NCI-H524 (cell line): Measurements from ENCODE around the gene TLN1.
A peak's percentile ranks its signal among the peaks of the same experiment; 100 is the strongest.

Experiments
- DNase-seq, 2 experiments: peaks; one replicate each; lab custom pipeline; 2025; lab: John Stamatoyannopoulos, UW

Gene TLN1

DNA sequence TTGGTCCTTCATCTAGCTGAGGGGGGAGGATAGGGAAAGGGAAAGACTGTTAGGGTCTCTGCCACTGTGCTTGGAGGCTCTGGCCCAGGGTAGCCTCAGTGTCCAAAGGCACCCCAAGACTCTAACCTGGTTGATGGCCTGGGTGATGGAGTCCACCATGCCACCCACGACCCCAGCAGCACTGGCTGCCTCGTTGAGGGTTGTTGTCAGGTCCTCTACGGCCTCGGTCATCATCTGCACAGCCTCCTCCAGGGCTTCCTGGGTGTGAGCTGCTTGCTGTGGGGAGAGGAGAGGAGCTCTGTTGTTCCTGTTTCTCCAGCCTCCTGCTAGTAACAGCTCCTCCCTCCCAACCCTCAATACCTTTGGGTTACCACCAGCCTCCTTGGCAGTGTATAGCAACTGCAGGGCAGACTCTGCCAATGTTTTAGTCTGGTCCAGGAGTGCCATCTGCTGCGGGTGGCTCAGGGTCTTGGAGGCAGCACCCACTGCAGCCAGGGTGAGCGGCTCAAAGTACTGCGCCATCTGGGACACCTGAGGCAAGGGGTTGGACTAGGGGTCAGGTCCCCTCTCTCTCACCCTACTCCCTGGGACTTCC is 26.1 kb downstream of the TLN1 start:
- DNase-seq = no peak

DNA sequence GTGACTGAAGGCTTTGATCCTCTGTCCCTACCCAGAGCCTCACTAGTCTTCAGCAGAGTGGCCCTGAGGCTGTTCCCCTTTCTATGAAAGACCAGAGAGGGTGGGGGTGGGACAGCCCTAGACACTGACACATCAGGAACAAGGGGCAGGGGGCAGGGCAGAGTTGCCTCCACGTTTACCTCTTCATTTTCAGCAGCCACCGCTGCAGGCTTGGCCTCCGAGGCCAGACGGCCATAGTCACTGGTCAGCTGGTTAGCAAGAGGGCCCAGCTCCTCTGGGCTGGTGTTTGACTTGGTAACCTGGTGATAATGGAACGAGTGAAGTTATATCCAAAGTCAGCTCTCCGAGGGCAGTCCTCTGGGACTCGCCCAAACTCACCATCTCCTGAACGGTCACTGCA is 26.6 kb downstream of the TLN1 start:
- DNase-seq = no peak

GRCh38 chr9:35703906-35704672 is 27.9 kb downstream of the TLN1 start:
- DNase-seq = no peak

DNA sequence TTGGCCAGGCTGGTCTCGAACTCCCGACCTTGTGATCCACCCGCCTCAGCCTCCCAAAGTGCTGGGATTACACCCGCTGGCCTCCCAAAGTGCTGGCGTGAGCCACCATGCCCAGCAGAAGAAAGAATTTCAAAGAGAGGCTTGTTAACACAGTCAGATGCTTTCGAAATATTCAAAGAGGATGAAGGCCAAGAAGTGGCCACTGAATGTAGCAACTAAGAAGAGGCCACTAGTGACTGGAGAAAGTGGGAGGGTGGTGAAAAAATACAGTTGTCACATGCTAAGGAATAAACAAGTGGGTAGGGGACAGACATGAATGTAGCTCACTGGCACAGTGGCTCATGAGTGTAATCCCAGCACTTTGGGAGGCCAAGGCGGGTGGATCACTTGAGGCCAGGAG is 29.3 kb downstream of the TLN1 start:
- DNase-seq = no peak

- no peak for DNase-seq
Measured at GRCh38 chr9:35700942-35701341, 31.1 kb downstream of the TLN1 start.

GRCh38 chr9:35700031-35700430 is 32.0 kb downstream of the TLN1 start:
- DNase-seq = no peak

GRCh38 chr9:35698231-35698630 is 33.8 kb downstream of the TLN1 start:
- DNase-seq = no peak

DNA sequence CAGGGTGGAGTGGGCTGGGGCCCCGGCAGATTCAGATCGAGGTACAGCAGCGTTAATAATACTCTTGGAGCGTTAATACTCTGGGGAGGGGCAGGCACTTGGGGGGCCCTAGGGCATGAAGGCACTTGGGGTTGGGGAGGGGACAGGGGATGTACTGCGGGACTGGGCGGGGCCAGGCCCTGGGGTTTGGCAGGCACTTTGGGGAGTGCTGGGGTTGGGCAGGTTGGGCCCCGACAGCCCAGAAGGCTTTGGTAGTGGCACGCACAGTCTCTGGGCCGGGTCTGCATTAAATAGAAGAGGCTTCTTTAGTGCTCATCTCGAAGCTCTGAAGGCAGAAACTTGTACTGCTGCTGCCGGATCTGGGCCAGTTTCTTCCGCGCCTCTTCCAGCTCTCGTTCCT is 34.5 kb downstream of the TLN1 start:
- no peak for DNase-seq

- DNase-seq = peak in 1 of 2 experiments; percentile 39
Measured at GRCh38 chr9:35696520-35697215, 35.3 kb downstream of the TLN1 start.

DNA sequence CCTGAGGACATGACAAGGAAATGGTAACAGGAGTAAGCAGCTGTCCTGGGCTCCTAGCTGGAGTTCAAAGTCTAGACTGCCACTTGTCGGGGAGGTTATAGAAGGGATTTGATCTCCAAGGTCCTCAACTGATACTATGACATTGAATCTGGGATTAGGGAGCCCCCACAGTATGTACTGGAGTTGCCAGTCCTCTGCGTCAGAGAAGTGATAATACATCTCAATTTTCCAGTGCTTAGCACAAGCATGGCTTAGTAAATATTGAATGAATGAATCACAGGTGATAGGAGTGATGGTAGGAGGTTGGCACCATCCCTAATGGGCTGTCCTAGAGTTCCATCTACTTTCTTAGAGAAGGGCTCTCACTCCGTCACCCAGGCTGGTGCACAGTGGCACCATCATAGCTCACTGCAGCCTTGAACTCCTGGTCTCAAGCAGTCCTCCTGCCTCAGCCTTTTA is 36.0 kb downstream of the TLN1 start:
- no peak for DNase-seq

DNA sequence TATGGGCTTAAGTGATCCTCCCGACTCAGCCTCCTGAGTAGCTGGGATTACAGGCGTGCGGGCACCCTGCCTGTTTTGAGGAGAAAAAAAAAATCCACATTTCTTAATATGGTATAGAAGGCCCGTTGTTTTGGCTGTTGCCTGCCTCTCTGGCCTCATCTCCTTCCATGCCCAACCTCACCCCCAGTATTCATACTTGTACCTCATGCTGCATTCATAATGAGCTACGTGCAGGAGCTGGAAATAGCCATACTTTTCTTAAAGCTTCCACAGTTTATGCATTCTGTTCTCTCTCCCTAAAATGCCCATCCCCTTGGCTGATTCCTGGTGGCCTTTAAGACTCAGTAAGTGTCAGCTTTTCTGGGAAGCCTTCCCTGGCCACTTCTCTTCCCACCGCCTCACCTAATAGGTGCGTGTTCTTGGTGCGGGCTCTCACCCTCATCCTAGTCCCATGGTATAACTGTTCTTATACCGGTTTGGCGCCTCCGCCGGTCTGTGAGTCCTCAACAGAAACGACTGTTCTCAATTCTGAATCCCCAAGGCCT is 40.2 kb downstream of the TLN1 start:
- DNase-seq = no peak

- DNase-seq = no peak
Measured at GRCh38 chr9:35691334-35691650, 40.7 kb downstream of the TLN1 start.

DNA sequence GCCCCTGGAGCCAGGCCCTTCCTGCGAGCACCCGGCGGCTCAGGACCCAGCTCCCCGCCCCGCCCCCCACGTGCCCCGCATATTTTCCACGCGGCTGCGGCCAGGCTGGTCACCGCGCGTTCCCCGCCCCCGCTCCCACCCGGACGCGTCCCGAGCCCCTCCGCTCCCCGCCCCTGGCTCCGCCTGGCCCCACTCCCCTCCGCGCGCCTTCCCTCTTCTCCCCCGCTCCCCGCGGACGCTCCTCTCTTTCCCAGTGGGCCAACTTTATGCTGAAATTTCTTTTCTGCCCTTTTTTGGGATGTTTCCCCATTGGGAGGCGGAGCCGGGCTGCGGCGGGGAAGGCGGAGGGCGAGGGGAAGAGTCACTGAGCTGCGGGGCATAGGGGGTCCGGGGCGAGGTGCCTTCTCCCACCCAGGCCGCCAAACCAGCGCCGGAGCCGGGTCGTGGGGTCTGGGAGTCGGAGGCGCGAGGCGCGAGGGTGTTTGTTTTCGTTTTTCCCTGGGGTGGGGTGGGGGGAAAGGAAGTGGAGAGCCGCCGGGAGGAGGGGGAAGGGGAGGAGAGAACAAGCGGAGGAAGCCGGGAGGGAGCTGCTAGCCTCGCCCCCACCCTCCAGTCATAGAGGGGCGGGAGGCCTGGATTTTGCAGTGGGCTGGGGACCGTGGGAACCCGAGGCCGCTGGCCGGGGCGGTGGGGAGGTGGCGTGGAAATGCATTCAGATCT is 41.2 kb downstream of the TLN1 start:
- peak in 1 of 2 experiments; percentile 34 for DNase-seq

DNA sequence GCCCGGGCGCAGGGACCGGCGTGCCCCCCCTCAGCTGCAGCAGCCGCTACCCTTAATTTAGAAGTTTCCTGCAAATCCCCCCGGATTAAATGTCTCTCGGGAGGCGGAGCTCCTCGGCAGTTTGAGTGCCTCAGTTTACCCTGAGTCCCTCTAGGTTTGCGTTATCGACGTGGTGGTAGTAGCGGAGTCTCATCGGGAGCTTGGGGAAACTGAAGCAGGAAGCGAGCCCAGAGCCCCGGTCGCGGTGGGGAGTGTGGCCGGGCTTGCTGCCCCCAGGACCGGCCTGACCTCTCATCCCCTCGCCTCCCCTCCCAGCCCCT is 41.7 kb downstream of the TLN1 start:
- peak in 1 of 2 experiments; percentile 12 for DNase-seq

DNA sequence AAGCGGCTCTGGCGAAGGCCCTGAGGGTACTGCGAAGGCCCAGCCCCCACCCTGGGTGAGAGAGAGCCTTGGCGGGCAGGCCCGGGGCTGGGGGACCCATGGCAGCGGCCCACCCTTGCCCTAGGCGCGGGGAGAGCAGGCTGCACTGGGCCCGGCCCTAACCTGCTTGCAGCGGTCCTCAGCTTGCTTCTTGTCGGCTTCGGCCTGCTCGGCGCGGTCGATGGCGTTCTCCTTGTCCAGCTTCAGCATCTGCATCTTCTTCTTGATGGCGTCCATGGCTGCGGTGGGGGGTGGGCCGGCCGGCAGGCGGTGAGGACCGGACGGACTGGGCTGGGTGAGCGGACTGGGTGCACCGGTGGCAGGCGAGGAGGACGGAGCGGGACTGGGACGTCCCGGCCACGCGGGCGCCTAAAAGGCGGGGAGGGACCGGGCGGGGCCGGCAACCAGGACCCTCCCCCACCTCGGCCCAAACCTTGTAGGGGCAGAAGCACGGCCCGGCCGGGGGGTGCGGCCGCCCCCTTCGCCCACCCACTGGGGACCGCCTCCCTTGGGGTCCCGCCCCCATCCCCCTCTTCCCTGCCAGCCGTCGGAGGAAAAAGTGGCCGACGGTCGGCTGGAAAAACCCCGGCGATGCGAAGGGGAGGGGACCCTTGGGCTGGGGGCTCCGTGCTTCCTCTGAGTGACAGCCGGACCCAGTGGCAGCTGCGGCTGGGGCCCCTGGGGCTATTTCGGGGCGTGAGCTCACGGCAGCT is 42.3 kb downstream of the TLN1 start, which contains the start of gene TPM2:
Gene TPM2, minus strand, starts transcription at position 384 of the 752 bp plus-strand sequence. Its CDS starts 108 bp downstream, at position 276.
- DNase-seq = no peak

DNA sequence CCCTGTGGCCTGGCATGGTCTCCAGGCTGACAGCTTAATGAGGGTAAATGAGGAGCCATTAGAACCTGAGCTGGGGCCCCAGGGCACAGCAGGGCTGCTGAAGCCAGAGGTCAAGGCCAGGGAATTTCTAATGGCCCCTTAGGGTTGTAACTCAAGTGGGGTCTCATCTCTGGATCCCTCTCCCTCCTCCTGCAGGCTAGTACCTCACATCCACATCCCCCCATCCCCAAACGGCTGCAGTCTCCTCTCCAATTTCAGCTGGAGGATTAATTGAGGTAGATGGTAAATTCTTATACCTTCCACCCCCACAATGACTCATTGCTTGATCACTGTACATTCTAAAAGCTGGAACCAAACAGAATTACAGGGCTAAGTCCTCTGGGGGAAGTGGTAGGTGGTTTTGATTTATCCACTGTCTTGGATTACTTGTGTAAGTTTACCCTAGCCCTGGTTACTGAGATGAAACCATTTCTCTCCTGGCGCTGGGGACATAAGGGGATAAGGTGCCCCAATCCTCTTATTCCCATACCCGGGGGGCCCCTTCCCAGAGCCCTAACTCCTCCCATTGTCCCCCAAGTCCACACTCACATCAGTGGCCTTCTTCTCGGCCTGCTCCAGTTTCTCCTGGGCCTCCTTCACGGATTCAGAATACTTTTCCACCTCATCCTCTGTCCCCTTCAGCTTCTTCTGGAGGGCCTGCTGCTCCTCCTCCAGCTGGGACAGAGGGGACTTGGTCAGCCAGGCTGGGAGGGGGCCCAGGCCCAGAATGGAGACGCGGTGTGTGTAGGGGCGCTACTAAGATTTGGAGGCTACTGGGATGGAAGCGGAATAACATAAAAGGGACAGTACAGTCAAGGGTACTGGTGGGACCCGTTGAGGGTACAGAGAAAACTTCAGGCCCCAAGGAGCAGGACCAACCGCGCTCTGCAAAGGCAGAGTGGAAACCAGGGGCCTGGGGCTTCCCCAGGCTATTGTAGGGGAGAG is 43.1 kb downstream of the TLN1 start:
- DNase-seq = no peak

DNA sequence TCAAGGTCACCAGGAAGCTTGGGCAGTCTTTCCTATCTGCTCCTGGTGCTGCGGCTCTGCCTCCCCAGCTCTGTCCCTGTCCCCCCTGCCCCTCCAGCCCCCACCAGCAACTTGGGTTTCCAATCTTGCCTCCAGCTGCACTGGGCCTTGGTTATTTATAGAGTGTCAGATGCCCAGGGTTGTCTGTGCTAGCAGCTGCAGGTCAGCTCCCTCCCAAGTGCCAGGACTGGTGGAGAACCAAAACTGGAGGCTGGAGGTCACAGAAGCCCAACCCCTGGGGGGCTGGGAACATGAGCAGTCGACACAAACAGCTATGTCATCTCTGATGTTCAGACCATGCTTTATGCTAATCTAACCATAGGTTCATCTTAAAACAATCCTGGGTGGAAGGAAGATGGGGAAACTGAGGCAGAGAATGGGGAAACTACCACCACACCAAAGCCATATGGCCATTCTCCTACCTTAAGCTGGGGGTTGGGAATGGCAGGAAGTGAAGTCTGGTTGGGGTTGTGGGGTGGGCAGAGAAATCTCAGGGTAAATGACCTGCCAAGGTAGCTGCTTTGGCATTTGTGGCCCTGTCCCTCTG is 43.9 kb downstream of the TLN1 start:
- no peak for DNase-seq

DNA sequence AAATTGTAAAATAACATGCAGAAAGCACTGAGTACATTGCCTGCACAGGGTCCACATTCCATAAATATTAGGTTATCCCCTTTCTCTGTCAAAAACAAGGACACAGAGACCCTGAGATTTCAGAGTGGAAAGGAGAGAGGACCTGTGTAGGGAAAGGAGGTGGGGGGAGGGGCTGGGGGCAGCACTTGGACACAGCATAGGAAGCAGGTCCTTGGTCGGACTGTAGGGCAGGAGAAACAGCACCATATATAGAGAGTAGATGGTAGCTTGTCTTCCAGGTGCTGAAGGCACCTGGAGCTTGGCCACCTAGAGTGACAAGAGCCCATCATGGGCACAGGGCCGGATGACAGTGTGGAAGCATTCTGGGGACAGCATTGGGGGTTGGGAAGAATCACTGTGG is 44.7 kb downstream of the TLN1 start:
- no peak for DNase-seq

DNA sequence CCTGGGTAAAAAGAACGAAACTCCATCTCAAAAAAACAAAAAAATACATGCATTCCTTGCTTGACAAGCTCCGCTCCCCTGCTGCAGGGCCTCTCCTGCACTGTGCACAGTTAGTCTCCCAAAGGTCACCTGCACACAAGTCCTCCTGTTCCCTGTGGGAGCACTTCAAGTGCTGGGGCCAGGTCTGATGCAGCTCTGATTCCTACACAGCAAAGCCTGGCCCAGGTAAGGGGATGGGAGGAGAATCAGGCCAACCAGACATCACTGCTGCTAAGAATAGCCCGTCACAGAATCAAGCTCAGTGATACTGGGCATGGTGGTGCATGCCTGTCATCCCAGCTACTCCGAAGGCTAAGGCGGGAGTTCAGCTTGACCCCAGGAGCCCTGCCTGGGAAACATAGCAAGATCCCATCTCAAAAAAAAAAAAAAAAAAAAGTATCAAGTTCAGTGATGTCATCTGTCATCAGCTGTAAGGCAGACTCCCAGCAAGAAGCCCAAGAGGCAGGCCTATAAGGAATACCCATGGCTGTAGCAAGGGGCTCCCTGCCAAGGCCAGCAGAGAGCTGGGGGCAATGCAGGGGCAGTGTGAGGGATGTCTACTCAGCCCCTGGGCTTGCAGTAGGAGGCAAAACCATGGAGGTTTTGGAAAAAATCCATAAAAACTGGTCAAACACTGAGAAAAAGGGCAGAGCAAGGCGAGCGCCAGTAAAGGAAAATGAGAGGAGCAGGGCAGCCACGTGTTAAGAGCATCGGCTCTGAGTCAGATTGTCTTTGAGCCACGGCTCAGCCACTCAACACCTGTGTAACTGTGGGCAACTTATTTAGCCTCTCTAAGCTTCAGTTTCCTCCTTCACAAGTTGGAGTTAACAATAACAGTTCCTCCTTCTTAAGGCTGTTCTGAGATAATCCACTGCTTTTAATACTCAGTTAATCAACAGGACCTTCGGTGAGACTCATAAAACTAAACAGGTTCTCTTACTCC is 45.5 kb downstream of the TLN1 start:
- no peak for DNase-seq
